GM18870 (cell line): Measurements from ENCODE around the gene LRTM1.

Experiments
- ATAC-seq: cut with Tn5 transposase; IDR thresholded peaks from one replicate; pipeline ENCODE4 v1.9.1; 2021; ENCODE audit warnings: moderate library complexity; ENCODE audit not compliant: unreplicated experiment

Gene LRTM1

DNA sequence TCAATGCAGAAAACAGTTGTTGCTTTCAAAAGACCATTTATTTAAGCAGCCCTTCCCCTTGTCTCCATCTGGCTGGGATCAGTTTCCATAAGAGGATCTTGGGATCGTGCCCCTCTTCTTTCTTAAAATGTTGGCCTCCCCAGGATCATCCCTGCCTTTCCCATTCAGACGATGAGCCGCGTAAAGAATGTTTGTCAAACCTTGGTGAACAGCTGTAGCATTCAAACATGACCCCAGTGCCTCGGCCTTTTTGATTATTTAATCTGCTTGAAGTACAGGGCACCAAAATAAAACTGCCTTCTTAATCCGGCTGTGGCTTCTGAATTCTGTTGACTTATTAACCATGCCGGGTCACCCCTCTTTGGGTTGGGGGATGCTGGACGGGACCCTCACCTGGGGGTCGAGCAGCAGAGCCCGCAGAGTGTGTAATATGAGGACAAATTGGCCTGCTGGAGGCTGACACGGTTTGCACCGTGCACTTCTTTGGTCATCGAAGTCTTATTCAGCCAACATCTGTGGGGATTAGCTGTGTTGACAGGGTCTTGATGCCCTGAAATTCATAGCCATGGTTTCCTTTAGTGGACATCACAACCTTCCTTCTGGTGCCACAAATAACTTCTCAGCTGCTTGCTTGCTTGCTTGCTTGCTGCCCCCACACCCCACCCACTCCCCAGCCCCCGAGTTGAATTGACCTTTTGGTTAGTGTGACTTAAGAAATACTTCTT lies at the start of gene LRTM1:
Gene LRTM1 (minus strand): TSS at position 14 of the 725 bp plus-strand sequence. CDS start 148 bp downstream, outside the sequence.
- ATAC-seq = no peak

DNA sequence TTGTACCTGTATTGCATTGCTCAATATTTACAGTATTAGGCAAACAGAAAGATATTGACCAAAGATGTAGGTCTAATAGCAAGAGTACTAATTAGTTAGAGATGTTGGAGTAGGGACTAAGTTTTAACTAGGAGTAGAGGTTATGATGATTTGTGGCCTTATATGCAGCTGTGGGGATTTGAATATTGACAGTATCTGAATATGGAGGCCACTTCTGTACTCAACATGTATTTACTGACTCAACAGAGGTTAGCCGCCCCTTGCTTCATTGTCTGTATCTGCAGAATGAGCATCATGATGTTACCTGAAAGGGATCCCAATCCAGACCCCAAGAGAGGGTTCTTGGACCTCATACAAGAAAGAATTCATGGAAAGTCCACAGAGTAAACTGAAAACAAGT lies 49.6 kb upstream of the LRTM1 start:
- no peak for ATAC-seq

DNA sequence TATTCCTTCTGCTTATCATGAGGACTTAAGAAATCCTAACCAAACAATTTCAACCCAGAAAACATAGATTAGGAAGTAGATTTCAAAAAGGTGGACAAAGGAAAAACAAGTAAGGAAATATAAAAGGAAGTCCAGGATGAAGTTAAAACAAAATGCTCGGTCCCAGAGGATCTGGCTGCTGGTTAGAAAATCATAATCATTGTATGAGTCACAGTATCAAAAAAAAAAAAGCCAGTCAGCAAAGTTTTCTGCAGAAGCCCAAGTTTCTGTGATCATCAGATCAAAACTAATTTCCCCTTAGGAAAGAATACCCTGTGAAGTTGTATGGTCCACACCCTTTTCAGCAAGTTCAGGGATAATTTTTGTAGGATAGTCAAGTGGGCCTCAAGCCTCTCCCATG lies 43.0 kb upstream of the LRTM1 start:
- no peak for ATAC-seq

DNA sequence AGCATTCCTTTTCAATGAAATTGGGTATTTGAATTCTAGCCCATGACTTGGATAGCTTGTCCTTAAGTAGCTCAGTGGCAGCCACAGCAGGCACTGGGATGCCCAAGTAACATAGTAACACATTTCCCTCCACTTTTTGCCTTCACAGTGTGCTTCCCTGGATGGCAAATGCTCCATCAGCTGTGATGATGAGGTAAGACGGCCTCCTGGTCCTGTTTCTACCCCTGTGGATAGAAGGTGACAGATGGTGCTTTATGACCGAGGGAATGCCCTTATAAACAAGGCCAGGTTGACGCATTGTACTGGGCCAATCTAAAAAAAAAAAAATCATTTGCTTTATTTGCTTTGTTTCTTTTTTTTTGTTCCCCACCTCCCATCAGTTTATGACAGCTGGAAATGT lies 41.8 kb upstream of the LRTM1 start:
- ATAC-seq = no peak

DNA sequence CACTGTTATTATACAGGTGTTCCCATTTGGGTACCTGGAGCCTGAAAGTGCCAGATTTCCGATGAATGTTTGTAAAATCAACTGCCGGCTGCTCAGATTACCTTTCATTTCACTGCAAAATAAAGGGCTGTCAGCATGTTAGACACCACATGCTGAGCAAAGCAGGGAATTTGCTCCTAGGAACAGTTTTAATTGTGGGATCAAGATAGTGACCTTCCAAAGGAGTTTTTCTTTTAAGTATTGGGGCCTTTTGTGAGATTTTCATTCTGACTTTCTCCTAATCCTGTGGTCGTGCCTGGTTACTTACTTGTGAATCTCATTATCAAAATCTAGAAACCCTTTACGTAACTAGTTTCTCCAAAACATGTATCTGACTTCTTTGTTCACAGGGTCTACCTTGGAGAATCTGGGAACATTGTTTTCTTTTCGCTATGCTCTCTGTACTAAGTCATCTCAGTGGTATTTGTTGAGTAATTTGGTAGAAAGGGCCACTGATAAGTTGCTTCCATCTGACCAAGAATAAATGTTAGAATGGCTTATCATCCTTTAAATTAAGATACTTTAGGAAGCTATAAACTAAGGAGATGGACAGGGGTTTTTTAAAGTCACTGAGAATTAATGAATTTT lies 40.8 kb upstream of the LRTM1 start:
- ATAC-seq = no peak

DNA sequence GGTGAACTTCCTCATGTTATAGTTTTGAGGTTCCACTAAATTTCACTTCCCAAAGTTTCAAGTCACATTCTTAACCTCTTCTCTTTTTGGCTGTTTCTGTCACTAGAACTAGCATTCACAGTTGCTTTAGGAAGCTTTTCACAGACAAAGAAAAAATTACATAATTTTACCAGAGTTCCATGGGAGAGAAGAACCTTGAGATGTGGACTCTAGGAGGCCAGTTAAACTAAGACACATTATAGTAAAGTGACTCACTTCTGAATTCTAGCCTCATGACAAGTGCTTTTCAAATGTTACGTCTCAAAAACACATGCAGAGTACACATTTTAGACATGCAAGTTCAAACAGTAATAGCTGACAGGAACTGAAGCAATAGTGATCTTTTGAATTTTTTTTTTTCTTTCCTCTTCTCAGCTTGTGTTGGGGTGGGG lies 39.9 kb upstream of the LRTM1 start:
- ATAC-seq = no peak

DNA sequence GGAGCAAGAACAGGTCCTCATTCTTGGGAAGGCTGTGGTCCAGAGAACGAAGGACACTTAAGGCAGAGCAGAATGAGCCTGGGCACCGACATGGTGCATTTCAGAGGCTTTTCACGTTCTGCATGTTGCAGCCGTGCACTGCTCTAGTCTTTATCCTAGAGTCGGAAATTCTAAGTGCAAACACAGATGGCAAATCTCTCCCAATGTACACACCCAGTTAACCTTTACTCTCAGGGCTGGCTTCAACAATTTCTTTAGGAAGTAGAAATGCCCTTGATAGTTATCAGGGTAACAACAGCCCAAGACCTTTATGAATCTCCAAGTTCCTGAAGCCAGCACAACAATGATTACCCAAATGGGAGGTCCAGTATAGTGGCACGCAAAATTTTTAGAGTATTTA lies 39.1 kb upstream of the LRTM1 start:
- no peak for ATAC-seq

DNA sequence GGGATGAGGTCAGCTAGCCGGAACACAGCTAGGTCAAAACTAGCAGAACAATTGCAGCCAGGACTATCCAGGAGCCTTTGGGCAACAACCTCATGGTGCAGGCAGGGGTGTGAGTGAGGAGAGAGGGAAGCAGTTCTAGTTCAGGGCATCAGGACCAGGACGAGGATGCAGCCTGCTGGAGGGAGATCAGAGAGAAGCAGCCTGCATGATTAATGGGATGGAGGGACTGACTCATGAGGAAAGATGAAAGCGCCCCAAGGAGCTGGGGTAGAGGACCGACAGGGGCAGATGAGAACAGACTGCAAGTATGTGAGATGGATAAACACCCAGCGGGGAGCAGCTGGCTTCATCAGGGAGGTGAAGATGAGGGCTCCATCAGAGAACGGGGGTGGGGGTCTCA lies 37.9 kb upstream of the LRTM1 start:
- ATAC-seq = no peak

DNA sequence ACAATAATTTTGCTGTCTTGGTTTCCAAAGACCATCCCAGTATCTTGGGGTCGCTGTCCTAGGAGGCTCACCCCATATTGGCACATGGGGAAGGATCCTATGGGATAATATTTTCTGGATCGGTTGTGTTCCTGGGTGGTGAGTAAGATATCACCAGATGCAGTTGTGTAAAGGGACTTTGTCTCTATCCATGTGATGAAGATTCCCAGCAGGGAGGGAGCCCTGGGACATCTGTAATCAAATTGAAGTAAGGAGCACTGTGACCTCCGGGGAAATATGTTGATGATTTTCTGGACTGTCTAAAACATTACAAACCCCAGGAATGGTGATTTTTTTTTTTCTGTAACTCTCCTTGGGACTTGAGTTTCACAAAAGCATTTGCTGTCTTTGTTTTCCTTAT lies 36.2 kb upstream of the LRTM1 start:
- no peak for ATAC-seq

DNA sequence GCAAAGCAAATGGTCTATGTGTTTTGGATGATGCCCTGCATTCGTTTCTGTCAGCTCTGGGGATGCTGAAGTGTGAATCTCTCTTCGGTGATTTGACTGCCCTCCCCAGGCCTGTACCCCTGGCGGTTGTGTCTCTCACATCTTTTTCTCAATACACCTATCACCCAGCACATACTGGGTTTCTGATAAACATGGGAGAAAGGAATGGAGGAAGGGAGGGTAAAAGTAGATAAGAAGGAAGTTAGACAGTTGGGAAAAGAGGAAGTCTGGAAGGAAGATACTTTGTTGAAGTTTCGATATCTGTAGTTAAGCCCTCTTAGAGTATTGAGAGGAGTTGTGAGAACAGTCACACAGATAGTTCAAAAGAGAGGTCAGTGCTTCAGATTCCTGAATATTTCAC lies 35.8 kb upstream of the LRTM1 start:
- no peak for ATAC-seq

DNA sequence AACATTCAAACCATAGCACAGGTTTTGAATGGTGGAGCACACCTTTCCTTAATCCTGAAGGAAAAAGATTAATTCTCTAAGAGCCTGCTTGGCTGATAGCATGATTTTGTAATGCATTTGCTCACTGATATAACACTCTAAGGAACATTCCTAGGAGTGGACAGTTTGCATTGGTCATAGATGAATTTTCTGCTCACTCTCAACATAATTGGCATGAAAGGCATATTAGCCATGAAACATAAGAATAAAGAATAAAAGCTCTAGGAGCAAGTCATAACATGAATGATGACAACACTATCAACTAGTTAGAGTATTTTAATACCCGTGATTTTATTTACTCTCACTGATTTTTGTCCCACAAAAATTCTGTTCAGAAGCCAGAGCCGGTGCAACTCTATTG lies 34.3 kb upstream of the LRTM1 start:
- ATAC-seq = no peak

DNA sequence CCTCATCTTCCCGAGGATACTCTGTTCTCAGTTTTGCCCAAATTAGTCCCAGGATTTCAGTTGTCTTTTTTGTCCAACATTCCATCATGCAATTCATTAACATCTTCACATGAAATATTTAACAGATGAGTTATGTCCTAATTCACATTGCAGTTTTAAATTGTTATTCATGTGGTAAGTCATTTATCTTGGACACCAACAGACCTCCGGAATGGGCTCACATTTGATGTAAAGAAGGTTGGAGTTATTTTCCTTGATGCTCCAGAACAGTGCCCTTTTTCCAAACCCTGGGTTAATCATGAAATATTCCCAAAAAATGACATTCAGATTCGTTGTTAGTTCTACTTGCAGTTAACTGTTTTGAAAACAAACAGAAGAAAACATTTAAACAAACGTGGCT lies 32.8 kb upstream of the LRTM1 start:
- ATAC-seq = no peak

DNA sequence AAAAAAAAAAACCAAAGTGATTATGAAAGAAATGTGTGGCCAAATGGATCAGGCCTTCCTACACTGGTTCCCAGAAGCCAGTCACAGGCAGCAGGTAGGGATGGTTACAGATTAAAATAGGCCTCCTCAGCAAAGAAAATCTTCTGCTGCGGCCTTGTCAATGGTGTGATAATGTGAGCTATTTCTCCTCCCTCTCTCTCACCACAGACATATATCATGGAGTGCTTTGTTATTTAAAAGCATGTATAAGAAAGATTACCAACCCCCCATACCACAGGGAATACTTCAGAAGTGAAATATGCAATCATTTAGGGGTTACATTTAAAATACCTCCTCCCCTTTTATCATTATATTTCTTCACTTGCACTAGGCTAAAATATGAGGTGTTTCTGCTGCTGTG lies 32.2 kb upstream of the LRTM1 start:
- ATAC-seq = no peak

DNA sequence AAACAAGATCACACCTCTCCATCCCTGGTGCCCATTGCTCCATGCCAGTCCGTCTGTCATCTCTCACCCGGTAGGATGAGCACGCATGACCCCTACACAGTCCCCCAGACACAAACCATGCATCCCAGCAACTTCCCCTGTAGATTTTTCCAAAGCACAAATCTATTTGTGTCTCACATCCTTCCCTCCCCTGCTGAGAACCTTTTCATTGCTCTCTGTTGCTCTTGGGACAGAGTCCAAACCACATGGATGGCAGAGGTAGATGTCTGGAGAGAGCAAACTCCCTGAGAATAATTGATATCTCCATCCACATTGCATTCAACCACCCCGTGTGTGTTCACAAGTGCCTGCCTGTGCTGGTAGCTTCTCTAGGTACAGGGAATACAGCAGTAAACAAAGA lies 29.9 kb upstream of the LRTM1 start:
- ATAC-seq = no peak

DNA sequence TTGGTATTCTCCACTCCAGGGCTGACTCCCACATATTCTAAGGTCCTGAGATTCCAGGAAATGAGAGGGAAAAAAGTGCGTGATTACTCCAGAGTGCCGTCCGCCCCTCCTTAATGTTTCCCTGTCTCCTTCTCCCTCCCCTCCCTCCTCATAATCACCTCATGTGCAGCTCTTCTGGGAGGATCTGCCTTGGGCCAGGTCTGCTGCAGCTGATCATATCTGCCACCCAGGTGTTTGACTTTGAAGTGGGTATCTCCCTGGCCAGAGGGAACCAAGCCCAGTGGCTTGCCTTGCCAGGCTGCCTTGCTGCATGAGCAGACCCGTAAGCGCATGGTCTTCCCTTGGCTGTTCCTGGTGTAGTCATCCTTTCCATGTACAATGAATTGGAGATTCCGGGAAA lies 28.1 kb upstream of the LRTM1 start:
- ATAC-seq = no peak

DNA sequence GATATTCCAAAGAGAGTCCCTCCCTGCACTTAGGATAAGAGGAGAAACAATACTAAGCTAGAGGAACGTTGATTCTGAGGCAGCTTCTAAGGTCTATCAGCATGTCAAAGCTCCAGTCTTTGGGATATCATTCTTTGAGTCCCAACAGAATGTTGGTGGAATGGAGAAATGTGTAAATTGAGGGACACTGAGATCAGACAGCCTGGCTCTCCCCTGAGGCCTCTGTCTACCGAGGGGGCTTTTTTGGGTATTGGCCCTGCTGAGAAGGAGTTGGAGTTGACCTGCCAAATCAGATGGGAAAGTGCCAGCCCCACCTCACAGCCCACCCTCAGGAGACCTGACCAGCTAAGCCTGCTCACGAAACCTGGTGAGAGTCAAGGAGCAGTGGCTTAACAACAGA lies 27.6 kb upstream of the LRTM1 start:
- ATAC-seq = no peak

DNA sequence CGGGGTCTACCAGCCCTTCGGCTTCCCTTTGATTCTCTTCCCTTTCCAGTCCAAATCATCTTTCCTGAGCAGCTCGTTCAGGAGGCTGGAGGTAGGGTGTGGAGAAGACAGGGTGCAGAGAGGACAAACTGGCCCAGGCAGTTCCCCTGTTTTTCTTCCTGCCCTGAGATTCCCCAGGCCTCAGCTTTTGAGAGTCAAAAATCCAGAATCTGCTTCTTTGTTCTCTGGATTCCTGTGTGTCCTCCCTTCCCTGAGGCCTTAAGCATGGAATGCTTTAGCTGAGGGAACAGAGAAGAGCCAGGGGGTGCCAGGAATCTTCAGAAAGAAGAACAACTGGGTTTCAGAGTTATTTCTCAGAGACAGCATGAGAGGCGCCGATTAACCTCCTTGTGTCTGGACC lies 26.7 kb upstream of the LRTM1 start:
- ATAC-seq = no peak

DNA sequence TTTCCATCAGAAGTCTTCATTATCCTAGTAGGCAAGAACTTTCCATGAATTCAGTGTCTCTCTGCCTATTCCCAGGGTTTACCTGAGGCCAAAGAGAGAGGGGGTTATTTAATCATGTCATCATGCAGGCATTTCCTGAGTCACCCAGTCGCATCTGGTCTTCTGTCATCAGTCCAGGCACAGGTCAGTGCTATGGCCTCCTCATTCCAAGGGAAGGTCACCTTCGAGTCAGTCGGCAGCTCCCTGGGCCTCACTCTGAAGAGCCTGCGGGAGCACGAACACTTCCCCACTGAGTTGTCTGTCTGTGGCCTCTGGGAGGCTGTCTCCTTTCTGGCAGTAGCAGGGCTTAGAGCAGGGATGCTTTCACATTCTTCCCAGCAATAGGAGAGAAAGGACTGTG lies 26.2 kb upstream of the LRTM1 start:
- ATAC-seq = no peak

DNA sequence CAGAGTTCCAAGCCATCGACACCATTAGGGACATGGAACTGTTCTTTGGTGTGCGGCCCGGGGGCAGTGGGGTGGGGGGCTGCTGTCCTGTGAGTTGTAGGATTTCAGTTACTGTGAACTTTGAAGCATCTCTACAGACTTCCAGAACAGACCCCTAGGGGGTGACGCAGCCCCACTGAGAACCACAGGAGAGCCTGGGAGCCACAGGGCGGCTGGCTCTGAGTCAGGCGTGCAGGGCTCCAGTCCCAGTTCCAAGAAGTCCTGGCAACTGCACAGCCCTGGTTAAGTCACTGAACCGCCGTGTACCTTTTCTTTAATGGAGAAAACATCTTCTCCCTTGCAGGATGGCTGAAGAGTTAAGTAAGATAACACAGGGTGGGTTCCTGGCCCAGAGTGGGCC lies 23.5 kb upstream of the LRTM1 start:
- ATAC-seq = no peak

DNA sequence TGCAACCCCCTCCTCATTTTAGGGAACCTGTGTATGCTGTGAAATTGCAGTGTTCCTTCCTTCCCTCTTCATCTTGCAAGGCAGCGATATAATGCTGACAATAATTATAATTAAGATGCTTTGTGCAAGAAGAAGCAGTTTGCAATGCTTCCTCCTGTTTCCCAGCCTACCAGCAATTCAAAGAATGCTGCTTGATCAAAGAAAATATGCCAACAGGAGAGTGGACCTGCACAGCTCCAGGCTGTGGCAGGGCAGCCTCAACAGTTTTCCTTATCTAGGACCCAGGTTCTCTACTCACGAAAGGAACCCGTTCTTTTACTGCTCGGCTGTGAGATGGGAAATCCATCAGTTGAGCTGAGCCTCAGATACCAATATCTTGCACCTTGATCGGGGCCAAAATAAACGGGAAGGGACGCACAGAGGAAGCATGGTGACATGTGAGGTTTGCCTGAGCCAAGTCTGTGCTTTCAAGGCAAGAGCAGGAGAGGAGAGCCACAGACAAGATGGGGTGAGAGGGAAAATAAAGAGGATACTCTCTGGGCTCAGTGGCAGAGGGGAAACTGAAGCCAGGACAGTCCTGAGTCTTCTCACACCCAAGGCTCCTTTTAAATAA lies 22.6 kb upstream of the LRTM1 start:
- ATAC-seq = no peak

DNA sequence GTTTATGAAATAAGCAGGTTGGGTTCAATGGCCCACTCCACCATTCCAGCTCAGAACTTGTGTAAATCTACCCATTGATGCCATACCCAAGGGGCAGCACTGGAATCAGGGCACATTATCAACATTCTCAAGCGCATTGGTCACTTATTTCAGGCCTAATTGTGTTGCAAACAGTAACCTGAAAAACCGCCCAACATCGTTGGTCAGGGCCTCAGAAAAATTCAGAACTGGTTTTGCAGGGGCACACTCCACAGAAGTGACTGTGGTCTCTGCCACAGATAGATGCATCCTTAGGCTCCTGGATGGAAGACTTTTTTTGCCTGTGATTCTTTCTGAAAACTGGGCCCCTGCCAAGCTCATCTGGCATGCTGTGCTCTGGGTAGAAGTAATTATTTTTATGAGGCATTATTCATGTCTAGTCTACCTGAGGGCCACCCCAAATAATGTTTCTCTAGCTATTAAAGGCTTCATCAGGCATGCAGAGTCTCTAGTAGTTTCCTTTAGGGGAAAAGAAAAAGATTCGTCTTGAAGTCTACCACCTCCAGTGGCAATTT lies 21.7 kb upstream of the LRTM1 start:
- no peak for ATAC-seq

DNA sequence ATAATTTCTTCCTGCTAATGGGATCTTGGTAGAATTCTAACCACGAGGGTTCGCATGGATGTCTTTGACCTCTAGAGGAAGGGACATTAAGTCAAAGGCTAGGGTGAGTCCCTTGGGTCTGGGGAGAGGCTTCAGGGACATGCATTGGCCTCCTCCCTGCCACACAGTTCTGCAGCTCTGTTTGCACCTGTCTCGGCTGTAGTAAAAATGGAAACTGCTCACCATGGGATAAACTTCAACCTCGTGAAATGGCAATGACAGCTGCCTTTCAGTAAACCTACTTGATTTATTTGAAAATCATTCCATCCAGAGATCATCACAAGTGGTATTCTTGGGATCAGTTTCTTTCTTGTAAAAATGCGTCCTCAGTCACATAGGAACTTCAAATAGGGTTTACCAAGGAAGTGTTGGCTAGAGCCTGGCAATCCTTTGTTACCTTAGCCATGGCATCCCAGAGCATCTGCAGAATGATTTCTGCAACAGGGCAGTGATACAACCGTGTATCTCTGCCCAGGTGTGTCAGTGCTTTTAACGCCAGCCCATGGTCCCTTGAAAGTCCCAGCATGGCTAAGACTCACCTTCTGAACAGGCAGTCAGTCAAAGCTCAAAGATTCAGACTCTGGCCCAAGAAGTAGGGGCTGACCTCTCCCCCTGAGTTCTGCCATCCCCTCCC lies 14.0 kb upstream of the LRTM1 start:
- ATAC-seq = no peak
